GM21447 (cell line): ENCODE results near the gene ZNRF1.
"Not testable (repeated sequence)": the region's sequence is repeated elsewhere in the genome, so short reads cannot be mapped to it uniquely, and the experiment has no call there.

Source experiments
- ATAC-seq: cut with Tn5 transposase; IDR thresholded peaks from one replicate; pipeline ENCODE4 v1.9.1; 2021; ENCODE audit not compliant: unreplicated experiment

ZNRF1 gene

DNA sequence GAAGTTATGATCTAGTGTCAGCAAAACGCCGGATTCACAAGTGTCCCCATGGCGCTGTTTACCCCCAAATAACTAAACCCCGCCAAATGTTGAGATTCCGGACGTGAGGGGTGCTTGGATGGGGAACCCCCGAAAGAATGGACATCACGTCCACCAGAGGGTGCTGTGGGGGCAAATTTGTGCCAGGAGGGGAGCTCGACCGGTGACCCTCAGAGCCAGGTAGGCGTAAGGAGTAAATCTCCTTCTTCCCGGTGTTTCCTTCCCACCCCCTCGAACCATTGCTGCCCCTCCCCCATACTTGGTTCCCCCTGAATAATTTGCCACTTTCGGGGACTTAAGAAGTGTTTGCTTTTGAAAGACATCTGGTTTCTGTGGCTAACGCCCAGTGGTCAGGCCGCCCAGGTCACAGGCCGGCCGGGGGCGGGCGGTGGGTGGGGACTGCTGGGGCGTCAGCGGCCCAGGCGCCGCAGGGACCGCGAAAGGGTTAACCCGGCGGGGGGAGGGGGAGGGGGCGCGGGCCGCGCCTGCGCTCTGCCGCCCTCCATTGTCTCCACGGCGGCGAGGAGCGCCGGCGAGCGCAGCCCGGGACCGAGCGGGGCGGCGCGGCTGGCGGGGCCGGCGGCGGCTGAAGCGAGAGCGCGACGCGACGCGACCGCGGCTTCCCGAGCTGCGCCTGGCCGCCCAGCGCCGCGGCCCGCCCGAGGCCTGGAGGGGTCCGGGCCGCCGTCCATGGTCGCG lies at the start of gene ZNRF1:
ZNRF1 (plus strand) TSS at position 544 of the 738 bp plus-strand sequence. CDS start 648 bp downstream, outside the sequence.
- ATAC-seq = peak; percentile 57

DNA sequence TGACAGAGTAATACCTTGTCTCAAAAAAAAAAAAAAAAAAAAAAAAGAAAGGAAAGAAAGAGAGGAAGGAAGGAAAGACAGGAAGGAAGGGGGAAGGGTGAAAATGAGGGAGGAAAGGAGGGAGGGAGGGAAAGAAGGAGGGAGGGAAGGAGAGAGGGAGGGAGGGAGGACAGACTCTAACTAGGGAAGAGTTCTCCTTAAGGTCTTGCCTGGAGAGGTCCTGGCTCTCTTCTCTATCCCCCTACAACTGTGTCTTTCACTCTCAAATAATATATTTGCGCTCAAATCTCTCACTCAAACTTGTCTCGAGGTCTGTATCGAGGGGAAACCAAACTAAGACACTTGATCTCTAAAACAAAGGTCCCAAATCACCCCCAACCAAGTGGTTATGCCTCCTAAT lies 49.5 kb upstream of the ZNRF1 start:
- no peak for ATAC-seq

DNA sequence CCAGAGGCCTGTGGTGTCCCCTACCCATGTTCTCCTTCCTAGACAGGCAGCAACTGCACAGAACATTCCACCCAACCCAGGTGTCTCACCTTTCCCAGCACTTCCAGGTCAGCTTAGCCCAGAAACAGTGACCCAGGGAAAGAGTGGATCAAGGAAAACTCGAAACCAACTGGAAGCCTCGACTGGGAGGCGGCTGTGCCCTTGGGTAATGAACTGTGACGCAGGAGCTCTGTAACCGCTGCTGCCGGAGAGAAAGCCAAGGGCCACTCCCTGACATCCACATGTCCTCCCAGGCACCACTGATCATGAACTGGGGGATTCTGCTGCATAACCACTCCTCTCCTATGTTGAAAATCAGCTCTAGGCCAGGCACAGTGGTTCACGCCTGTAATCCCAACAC lies 48.3 kb upstream of the ZNRF1 start:
- no peak for ATAC-seq

DNA sequence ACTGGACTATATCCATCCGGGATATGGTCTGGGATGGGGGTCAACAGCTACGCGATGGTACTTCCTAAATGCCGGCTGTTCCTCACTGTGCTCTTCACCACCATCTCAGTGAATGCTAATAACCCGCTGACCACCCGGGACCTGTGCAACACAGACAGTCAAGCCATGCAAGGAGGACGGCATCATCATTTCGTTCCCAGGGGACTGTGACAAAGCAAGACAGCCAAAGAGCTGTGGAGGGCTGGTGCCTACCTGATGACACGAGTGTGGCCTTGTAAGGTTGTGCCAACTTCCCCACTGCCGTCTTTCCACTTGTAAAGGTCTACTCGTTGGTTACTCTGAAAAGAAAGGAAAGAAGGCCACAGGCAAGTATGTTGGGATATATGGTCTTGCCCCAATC lies 47.6 kb upstream of the ZNRF1 start:
- no peak for ATAC-seq

DNA sequence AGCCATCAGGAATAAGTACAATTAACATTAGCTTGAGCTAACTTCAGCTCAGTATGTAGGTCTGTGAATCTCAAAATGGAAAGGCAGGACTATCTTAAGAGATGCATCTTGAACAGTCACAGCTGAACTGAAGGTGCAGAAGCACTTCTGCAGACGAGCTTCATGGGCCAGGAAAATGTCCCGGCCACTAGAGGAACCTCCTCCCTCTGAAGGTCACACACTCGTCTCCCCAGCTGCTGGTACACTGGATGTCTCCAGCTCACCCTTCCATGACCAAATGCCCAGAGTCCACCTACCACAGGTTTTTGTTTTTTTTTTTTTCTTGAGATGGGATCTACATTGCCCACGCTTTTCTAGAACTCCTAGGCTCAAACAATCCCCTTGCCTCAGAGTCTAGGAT lies 47.1 kb upstream of the ZNRF1 start:
- ATAC-seq = no peak

DNA sequence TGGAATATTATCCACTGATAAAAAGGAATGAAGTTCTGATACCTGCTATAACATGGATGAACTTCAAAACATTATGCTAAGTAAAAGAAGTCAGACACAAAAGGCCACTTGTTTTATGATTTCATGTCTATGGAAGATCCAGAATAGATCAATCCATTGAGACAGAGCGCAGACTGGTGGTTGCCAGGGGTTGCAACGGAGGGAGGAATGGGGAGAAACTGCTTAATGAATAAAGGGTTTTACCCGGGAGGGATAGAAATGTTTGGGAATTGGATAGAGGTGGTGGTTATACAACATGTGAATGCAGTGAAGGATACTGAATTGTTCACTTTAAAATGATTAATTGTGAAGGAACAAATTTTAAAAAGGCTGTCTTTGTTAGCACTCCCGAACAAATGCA lies 44.1 kb upstream of the ZNRF1 start:
- no peak for ATAC-seq

DNA sequence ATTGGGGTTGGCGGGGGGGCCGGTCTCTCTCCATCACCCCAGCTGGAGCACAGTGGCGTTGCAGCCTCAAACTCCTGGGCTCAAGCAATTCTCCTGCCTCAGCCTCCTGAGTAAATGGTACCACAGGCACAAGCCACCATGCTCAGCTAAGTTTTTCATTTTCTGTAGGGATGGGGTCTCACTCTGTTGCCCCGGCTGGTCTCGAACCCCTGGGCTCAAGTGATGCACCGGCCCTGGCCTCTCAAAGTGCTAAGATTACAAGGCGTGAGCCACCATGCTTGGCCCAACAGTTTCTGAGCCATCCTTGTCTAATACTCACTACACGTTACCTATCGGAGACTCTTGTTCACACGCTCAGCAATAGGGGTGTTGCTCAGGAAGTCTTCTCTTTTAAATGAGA lies 25.5 kb upstream of the ZNRF1 start:
- no peak for ATAC-seq

DNA sequence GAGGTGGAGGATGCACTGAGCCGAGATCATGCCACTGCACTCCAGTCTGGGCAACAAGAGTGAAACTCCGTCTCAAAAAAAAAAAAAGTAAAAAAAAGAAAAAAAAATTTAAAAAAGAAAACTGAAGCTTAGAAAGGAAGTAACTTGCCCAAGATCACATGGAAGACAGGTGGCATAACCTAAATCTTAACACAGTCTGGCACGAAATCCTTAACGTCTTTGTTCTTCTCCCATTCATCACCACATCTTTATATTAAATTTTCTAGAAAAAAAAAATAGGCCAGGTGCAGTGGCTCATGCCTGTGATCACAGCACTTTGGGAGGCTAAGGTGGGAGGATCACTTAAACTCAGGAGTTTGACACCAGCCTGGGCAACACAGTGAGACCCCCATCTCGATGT lies 23.2 kb upstream of the ZNRF1 start:
- no peak for ATAC-seq

DNA sequence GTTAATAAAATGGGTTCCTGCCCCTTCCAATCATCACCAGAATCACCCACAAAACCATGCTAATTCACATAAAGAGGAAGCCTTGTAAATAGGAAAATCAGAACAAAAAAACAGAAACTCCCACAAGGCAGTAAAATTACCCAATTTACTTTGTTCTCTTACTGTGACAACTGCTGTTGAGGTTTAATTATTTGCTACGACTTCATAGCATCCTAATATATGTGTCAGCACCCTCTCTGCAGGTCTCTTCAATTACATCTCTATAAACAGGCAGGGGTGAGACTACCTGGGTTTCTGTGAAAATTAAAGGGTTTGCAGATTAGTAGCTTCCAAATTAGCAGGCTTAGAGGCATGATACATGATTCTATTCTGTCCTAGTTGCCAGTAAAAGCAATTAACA lies 16.6 kb upstream of the ZNRF1 start:
- ATAC-seq = no peak

DNA sequence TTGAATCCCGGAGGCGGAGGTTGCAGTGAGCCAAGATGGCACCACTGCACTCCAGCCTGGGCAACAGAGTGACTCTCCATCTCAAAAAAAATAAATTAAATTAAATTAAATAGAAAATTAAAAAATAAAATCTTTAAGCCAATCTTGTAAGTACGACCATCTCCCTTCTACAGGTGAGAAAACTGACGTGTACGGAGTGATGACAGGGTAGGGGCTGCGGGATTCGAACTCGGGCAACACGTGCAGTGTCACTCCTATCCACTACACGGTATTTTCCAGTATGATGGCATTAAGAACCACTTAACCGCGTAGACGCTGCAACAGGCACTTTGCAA lies 14.7 kb upstream of the ZNRF1 start:
- no peak for ATAC-seq

DNA sequence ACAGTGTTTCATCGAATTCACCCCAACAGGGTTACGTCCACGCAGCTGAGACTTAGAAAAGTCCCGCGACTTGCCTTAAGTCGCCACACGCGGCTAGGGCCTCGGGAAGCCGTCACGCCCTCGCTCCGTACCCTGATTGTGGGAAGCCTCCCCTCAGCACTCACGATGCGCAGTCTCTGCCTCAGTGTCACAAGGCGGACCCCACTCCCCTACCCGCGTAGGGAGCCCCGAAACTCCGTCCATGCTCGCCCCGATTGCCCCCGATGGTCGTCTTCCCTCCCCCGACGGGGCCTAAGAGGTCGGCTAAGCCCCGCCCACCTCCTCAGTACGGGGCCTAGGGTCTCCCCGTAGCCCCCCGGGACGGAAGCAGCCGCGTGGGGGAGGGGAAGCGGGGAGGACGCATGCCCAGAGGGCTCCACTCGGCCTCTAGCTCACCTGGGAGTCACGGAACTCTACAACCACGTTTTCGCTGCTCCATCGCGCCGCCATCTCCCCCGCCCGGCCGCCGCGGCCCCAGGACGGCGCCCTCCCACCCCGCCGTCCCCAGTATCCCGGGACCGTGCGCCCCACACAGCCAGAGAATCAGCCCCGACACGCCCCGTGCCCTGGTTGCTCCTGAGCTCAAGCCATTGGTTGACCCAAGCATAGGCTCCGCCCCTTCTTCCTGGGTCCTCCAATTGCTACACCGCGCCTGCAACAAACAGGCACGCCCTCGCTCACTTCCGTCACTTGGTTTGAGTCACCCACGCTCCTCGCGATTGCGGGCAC lies 14.1 kb upstream of the ZNRF1 start, which contains the start of gene WDR59:
WDR59 (minus strand) TSS at position 595 of the 768 bp plus-strand sequence; CDS start at position 489, 106 bp downstream.
- ATAC-seq = peak; percentile 100

DNA sequence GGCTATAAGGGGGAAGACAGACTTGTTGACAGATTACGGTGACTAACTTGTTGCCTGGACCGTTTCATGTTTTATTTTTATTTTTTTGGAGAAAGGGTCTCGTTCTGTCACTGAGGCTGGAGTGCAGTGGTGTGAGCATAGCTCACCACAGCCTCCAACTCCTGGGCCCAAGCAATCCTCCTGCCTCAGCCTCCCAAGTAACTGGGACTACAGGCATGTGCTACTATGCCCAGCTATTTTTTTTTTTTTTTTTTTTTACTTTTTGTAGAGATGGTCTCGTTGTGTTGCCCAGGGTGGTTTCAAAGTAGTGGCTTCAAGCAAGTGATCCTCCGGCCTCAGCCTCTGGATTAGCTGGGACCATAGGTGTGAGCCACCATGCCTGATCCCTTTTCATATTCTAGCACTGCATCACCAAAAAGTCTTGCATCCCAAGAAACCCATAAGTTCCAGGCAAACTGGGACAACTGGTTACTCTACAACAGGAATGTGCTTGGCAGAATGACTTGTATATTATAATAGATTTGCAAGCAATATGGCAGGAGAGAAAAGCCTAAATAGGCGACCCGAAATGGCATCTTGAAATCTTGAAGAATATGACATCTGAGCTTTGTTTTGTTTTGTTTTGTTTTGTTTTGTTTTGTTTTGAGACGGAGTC lies 11.7 kb upstream of the ZNRF1 start:
- no peak for ATAC-seq

DNA sequence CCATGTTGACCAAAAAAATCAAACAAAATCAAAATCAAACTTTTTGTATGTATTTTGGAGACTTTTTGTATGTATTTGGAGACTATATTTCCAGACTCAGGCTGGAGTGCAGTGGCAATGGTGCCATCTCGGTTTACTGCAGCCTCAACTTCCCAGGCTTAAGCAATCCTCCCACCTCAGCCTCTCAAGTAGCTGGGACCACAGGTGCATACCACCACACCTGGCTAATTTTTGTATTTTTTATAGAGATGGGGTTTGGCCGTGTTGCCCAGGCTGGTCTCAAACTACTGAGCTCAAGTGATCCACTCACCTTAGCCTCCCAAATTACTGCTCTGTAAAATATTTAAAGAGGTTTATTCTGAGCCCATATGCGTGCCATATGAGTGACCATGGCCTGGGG lies 9.0 kb upstream of the ZNRF1 start:
- ATAC-seq = not testable (repeated sequence)

DNA sequence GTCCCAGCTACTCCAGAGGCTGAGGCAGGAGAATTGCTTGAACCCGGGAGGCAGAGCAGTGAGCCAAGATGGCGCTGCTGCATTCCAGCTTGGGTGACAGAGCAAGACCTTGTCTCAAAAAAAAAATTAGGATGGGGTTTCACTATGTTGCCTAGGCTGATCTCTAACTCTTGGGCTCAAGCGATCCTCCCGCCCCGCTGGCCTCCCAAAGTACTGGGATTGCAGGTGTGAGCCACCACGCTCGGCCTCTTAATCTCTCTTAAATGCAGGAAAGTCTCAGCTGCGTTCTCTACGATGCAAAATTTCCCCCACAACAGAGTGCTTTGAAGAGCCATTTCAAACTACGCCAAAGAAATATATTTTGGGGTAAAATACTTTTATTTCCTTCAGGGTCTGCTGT lies 8.0 kb upstream of the ZNRF1 start:
- no peak for ATAC-seq

DNA sequence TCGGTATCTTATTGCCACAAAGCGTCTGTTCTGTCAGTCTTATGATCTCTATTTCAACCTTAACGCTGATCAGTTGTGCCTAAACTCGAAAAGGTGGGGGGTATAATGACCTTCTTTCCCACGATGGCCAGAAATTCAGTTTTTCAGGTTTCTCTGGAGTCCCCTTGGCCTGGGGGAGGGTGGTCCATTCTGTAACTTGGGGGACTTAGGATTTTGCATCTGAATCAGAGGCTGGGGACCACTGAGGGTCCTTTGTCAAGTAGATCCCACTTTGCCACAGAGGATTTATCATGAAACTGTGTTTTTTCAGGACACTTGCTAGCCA lies 7.6 kb upstream of the ZNRF1 start:
- ATAC-seq = no peak

DNA sequence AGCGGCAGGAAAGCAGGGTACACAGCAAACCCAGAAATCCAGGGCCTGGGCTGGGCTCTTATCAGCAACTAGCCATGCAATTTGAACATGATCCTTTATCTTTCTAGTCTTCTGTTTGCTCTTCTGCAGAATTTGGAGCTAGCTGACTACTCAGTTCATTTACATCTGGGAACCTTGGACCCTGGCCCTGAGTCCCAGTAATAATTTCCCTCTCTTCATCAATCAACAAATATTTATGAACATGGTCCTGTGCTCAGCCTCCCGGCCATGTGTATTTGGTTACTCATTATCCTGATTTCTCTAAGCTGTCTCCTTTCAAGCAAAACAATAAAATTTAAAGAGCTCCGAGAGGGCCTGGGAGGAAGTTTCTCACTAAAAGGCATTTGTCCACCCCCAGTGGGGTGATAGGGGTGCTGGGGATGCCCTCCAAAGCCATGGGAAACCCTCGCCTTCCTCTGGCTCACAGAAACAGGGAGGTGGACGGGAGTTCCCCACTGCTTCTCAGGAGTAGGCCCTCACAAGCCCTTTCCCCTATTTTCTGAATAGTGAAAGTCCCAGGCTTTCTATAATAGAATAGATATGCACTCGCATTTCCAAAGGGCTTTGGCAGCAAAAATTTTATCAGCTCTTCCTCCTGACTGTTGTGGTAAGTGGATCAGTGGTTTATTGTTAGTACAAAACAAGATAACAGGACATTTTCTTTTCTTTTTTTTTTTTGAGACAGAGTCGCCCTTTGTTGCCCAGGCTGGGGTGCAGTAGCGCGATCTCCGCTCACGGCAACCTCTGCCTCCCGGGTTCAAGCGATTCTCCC lies 7.0 kb upstream of the ZNRF1 start:
- no peak for ATAC-seq

DNA sequence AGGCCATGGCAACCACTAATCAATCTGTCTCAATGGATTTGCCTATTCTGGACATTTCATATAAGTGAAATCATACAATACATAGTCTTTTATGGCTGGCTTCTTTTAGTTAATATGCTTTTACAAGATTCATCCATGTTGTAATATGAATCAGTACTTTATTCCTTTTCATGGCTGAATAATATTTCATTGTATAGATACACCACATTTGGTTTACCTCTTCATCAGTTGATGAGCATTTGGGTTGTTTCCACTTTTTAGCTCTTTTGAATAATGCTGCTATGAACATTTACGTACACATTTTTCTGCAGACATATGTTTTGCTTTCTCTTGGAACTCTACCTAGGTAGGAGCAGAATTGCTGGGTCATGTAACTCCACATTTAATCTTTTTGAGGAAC lies 2.8 kb upstream of the ZNRF1 start:
- ATAC-seq = no peak

DNA sequence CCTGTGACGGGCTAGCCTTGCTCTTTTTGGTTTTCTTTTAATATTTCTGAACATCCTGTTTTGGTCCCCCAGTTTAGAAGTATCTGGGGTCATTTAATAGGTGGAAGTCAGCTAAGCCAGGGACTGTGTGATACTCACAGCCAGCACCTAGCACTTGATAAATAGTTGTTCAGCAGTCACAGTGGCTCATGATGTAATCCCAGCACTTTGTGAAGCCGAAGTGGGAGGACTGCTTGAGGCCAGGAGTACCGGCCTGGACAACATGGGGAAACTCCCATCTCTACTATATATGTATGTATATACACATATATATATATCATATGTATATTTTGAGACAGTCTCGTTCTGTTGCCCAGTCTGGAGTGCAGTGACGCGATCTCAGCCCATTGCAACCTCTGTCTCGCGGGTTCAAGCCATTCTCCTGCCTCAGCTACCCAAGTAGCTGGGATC lies 1.8 kb upstream of the ZNRF1 start:
- ATAC-seq = no peak

DNA sequence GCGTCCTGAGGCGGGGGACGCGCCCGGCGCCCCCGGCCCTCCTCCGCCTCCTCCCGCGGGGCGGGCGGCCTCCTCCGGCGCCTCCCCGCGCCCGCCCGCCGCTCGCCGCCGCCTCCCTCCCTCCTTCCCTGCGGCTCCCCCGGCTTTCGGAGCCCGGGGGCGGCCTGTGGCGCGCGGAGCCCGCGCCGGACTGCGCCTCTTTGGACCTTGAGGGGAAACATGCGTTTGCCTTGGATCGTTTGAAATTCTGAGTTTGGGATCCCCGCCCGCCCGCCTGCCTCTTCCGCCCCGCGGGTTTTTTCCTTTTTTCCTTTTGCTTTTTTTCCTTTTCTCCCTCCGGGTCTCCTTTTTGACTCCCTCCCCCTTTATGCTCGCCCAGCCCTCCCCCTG lies 390 bp downstream of the ZNRF1 start:
- peak; percentile 25 for ATAC-seq

DNA sequence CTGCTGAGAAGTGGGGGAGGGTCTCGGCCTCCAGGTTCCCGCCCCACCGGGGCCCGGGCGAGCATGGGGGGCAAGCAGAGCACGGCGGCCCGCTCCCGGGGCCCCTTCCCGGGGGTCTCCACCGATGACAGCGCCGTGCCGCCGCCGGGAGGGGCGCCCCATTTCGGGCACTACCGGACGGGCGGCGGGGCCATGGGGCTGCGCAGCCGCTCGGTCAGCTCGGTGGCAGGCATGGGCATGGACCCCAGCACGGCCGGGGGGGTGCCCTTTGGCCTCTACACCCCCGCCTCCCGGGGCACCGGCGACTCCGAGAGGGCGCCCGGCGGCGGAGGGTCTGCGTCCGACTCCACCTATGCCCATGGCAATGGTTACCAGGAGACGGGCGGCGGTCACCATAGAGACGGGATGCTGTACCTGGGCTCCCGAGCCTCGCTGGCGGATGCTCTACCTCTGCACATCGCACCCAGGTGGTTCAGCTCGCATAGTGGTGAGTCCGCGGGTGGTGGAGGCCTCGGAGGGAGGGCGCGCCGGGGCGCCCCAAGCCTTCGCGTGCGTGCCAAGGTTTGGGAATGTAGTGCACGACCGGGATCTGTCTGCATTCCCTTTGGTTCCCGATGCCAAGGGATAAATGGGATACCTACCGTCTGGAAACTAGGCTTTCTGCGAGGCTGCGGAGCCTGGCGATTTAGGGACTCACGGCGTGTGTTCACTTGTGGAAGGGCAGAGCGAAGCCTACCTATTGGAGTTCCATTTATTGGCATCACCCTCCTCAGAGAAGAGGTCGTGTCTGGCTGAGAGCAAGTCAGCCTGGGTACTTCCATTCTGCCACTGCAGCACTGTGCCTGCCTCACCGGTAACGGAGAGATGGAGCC lies 1.0 kb downstream of the ZNRF1 start:
- ATAC-seq = peak; percentile 43
